DND-41 (cell line): ENCODE data around the gene TMPRSS3.

ENCODE experiments used
- ATAC-seq: fragments of 200-7000 bp; cut with Tn5 transposase; 3 replicates; pipeline ENCODE4 v1.9.1; 2021; ENCODE audit warnings: low read depth; ENCODE audit not compliant: insufficient read depth
- DNase-seq: peaks from one replicate; pipeline ENCODE4 v3.0.0-alpha.2; 2020
- H2AFZ ChIP-seq: 2 replicates; pipeline ENCODE4 v1.6.0; 2012; ENCODE audit warnings: low read depth, low read length
- H3K27ac ChIP-seq: 2 replicates; pipeline ENCODE4 v1.5.1; 2012; ENCODE audit warnings: low read length, inconsistent platforms
- H3K27me3 ChIP-seq: fragments of 200-600 bp; sonication (generic); 2 replicates; pipeline ENCODE4 v1.6.0; 2012; ENCODE audit warnings: low read length, mild to moderate bottlenecking, inconsistent platforms; ENCODE audit not compliant: insufficient read depth, poor library complexity
- H3K36me3 ChIP-seq: 2 replicates; pipeline ENCODE4 v1.5.1; 2012; ENCODE audit warnings: low read length, inconsistent platforms; ENCODE audit not compliant: insufficient read depth
- H3K4me1 ChIP-seq: 2 replicates; pipeline ENCODE4 v1.5.1; 2012; ENCODE audit warnings: mild to moderate bottlenecking, low read length; ENCODE audit not compliant: insufficient read depth
- H3K4me2 ChIP-seq: 2 replicates; pipeline ENCODE4 v1.6.0; 2012; ENCODE audit warnings: mild to moderate bottlenecking, moderate library complexity, low read length, inconsistent platforms; ENCODE audit not compliant: insufficient read depth
- H3K4me3 ChIP-seq, 2 experiments: fragments of 200-600 bp in 1 of 2; shearing (Covaris generic) in 1 of 2; 2 replicates each; pipeline ENCODE4 v1.5.1; 2012 to 2016; ENCODE audit warnings: inconsistent platforms in 2 of 2, low read length in 2 of 2, mild to moderate bottlenecking in 2 of 2, low read depth in 1 of 2, moderate library complexity in 1 of 2
- H3K79me2 ChIP-seq: 2 replicates; pipeline ENCODE4 v1.6.0; 2012; ENCODE audit warnings: low read length, inconsistent platforms; ENCODE audit not compliant: insufficient read depth
- H3K9ac ChIP-seq: 2 replicates; pipeline ENCODE4 v1.6.0; 2012; ENCODE audit warnings: low read depth, mild to moderate bottlenecking, inconsistent platforms, low read length, moderate library complexity
- H3K9me3 ChIP-seq: 2 replicates; pipeline ENCODE4 v1.5.1; 2012; ENCODE audit warnings: low read length, moderate library complexity, mild to moderate bottlenecking, inconsistent platforms; ENCODE audit not compliant: insufficient read depth, severe bottlenecking
- H4K20me1 ChIP-seq: 2 replicates; pipeline ENCODE4 v1.6.0; 2012; ENCODE audit warnings: low read length; ENCODE audit not compliant: insufficient read depth
- CTCF ChIP-seq: IDR thresholded peaks from 2 replicates; pipeline ENCODE4 v1.5.1; 2012; ENCODE audit warnings: borderline replicate concordance, low read length, moderate library complexity, mild to moderate bottlenecking; ENCODE audit not compliant: poor library complexity, severe bottlenecking; ENCODE audit errors: extremely low read depth
- EZH2 ChIP-seq: IDR thresholded peaks from 3 replicates; pipeline ENCODE4 v1.6.1; 2012; ENCODE audit warnings: borderline replicate concordance, low read depth, mild to moderate bottlenecking, moderate library complexity, low read length, inconsistent platforms; ENCODE audit not compliant: severe bottlenecking

The TMPRSS3 gene

GRCh38 chr21:42358261-42358660 lies 37.6 kb downstream of the TMPRSS3 start:
- Histone ChIP-seq H3K4me3 (no peak overlapping the region), H3K9ac (no peak overlapping the region), H3K27ac (no peak overlapping the region), H3K27me3 (no peaks in the 10 kb centered on the region), H3K79me2 (no peaks in the 10 kb centered on the region), H2AFZ (no peak overlapping the region), H3K4me2 (no peak overlapping the region), H3K4me1 (no peaks in the 10 kb centered on the region), H4K20me1 (no peaks in the 10 kb centered on the region), H3K9me3 (peaks cover 4% of the 10 kb centered on the region), H3K36me3 (no peaks in the 10 kb centered on the region)
- no peak for ATAC-seq
- no peak for DNase-seq
- TF ChIP-seq CTCF = no peak
- no peak for TF ChIP-seq EZH2

- ATAC-seq (no peak), DNase-seq (no peak)
- Histone ChIP-seq H3K4me1 (no peaks in the 10 kb centered on the region), H3K4me3 (no peak overlapping the region), H4K20me1 (no peaks in the 10 kb centered on the region), H3K27me3 (no peaks in the 10 kb centered on the region), H3K4me2 (no peak overlapping the region), H2AFZ (no peak overlapping the region), H3K36me3 (no peaks in the 10 kb centered on the region), H3K9ac (no peak overlapping the region), H3K9me3 (peaks cover 4% of the 10 kb centered on the region), H3K79me2 (no peaks in the 10 kb centered on the region), H3K27ac (no peak overlapping the region)
- TF ChIP-seq EZH2 (no peak), CTCF (no peak)
Measured at GRCh38 chr21:42357307-42357706, 38.5 kb downstream of the TMPRSS3 start.

GRCh38 chr21:42356650-42357049 lies 39.2 kb downstream of the TMPRSS3 start:
- H3K4me3 ChIP-seq = no peak overlapping the region
- no peaks in the 10 kb centered on the region for H3K27me3 ChIP-seq
- H3K9me3 ChIP-seq = peaks cover 4% of the 10 kb centered on the region
- H3K4me2 ChIP-seq = no peak overlapping the region
- H3K4me1 ChIP-seq = no peaks in the 10 kb centered on the region
- no peaks in the 10 kb centered on the region for H4K20me1 ChIP-seq
- no peak for TF ChIP-seq EZH2
- no peak for TF ChIP-seq CTCF
- ATAC-seq (no peak), DNase-seq (no peak)
- no peaks in the 10 kb centered on the region for H3K36me3 ChIP-seq
- H3K79me2 ChIP-seq = no peaks in the 10 kb centered on the region
- H2AFZ ChIP-seq = no peak overlapping the region
- no peak overlapping the region for H3K27ac ChIP-seq
- H3K9ac ChIP-seq = no peak overlapping the region

- no peak for TF ChIP-seq EZH2
- no peak for TF ChIP-seq CTCF
- Histone ChIP-seq H3K9ac (no peak overlapping the region), H3K36me3 (no peaks in the 10 kb centered on the region), H3K4me3 (no peak overlapping the region), H3K27me3 (no peaks in the 10 kb centered on the region), H3K79me2 (no peaks in the 10 kb centered on the region), H3K9me3 (peaks cover 4% of the 10 kb centered on the region), H3K4me2 (no peak overlapping the region), H3K27ac (no peak overlapping the region), H3K4me1 (no peaks in the 10 kb centered on the region), H4K20me1 (no peaks in the 10 kb centered on the region), H2AFZ (no peak overlapping the region)
- DNase-seq (no peak), ATAC-seq (no peak)
Measured at GRCh38 chr21:42356046-42356445, 39.8 kb downstream of the TMPRSS3 start.
